ENCODE measurements around the gene PHF1.
A peak's percentile ranks its signal among the peaks of the same experiment; 100 is the strongest.

PHF1 gene

GRCh38 chr6:33418690-33419291 lies 8.0 kb downstream of the PHF1 start:
- TF ChIP-seq, protein P1, sequence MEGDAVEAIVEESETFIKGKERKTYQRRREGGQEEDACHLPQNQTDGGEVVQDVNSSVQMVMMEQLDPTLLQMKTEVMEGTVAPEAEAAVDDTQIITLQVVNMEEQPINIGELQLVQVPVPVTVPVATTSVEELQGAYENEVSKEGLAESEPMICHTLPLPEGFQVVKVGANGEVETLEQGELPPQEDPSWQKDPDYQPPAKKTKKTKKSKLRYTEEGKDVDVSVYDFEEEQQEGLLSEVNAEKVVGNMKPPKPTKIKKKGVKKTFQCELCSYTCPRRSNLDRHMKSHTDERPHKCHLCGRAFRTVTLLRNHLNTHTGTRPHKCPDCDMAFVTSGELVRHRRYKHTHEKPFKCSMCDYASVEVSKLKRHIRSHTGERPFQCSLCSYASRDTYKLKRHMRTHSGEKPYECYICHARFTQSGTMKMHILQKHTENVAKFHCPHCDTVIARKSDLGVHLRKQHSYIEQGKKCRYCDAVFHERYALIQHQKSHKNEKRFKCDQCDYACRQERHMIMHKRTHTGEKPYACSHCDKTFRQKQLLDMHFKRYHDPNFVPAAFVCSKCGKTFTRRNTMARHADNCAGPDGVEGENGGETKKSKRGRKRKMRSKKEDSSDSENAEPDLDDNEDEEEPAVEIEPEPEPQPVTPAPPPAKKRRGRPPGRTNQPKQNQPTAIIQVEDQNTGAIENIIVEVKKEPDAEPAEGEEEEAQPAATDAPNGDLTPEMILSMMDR (IDR thresholded peaks at IDR 0.05; ENCODE audit: insufficient read depth, low read length, missing control alignments) = no peak
- no peak for DNase-seq (ENCODE audit: low read depth, low spot score)
- POLR2A ChIA-PET = no interaction called here

GRCh38 chr6:33419580-33420490 lies 9.0 kb downstream of the PHF1 start, which contains the start of gene SYNGAP1:
Gene SYNGAP1, plus strand, starts transcription at chr6:33420065. Its CDS starts 200 bp downstream, at chr6:33420265.
- ChIA-PET CTCF (interaction anchor here (0.8 to 2.1 kb wide), 6 partner anchors 16 to 159 kb away, joined by 3 to 10 read pairs (median 4); no protein-coding TSS in a partner anchor), POLR2A (no interaction called here)

More at GRCh38 chr6:33418690-33419291, 8.0 kb downstream of the PHF1 start:
- CTCF ChIA-PET = interaction anchor here (0.8 to 2.1 kb wide), 9 partner anchors 10 to 160 kb away, joined by 3 to 10 read pairs (median 3); no protein-coding TSS in a partner anchor
- peak overlapping the region; percentile 53 for H3K4me3 ChIP-seq (ENCODE audit: low read depth, low read length)

DNA sequence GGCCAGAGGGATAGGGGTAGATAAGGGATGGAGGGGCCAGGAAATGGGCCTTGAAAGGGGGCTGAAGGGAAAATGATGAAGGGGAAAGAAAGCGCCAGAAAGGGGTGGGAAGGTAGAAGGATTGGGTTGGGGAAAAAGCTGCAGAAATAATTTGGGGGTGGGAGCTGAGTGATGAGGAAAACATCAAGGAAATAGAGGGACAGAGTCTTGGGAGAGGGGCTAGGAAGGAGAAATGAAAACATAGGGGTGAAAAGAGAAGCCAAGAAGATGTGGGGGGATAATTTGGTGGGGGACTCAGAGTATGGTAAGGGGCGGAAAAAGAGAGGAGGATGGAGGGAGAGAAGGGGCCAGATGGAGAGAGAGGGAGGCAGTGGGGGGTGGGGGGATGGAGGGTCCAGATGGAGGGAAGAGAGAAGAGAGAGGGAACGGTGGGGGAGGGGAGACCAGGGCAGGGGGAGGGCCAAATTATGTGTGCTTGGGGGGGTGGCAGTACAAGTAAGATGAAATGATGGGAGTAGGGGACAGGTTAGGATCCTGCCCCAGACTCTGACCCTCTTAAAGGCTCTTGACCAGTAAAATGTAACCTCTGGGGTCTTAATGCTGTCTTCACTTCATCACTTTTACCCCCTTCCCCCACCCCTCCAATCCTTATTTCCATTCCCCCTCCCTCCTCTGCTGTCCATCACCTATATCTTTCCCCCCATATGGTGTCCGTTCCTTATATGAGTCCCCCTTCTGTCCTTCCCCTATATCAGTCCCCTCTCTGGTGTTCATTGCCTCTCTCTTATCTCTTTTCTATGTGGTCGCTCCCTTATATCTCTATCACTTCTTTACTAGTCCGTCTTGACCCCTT lies 9.9 kb downstream of the PHF1 start:
- DNase-seq (ENCODE audit: low read depth, low spot score) = no peak
- ChIA-PET CTCF (no interaction called here), POLR2A (no interaction called here)
- TF ChIP-seq, protein P1 (IDR thresholded peaks at IDR 0.05; ENCODE audit: insufficient read depth, low read length, missing control alignments) = no peak
- peak overlapping the region; percentile 61 for H3K4me3 ChIP-seq (ENCODE audit: low read depth, low read length)

More at GRCh38 chr6:33419580-33420490, 9.0 kb downstream of the PHF1 start, which contains the start of gene SYNGAP1:
- TF ChIP-seq, protein P1 (IDR thresholded peaks at IDR 0.05; ENCODE audit: insufficient read depth, low read length, missing control alignments) = no peak
- peak within 1 kb of the TSS; percentile 61 for H3K4me3 ChIP-seq (ENCODE audit: low read depth, low read length)
- DNase-seq (ENCODE audit: low read depth, low spot score) = no peak

DNA sequence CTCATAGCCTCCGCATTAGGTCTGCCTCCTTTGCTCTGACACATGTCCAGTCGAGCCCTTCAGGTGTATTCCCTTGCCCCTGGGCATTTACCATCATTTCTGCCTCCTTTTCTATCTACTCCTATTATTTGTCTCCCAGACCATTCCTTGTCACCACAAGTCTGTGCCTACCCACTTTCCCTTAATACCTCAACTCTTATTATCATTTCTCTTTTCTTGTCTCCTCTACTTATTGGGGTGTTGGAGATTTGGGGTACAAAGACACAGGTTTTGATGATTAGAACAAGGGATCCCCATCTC lies 10.5 kb downstream of the PHF1 start:
- TF ChIP-seq, protein P1 (IDR thresholded peaks at IDR 0.05; ENCODE audit: insufficient read depth, low read length, missing control alignments) = no peak
- no peak overlapping the region; the same call in 1 of the 2 replicates for H3K4me3 ChIP-seq (ENCODE audit: low read depth, low read length)
- DNase-seq (ENCODE audit: low read depth, low spot score) = no peak
- ChIA-PET POLR2A (no interaction called here), CTCF (no interaction called here)

- ChIA-PET POLR2A (no interaction called here), CTCF (interaction anchor here (1.4 to 3.3 kb wide), 2 partner anchors 10 to 33 kb away, joined by 3 to 48 read pairs; no protein-coding TSS in a partner anchor)
- no peak overlapping the region for H3K4me3 ChIP-seq (ENCODE audit: low read depth, low read length)
- TF ChIP-seq, protein P1 (IDR thresholded peaks at IDR 0.05; ENCODE audit: insufficient read depth, low read length, missing control alignments) = no peak
- DNase-seq (ENCODE audit: low read depth, low spot score) = no peak
These were observed 13.0 kb downstream of the PHF1 start for GRCh38 chr6:33423777-33424176.
